Measurements from ENCODE around the gene XRN1.

DNA sequence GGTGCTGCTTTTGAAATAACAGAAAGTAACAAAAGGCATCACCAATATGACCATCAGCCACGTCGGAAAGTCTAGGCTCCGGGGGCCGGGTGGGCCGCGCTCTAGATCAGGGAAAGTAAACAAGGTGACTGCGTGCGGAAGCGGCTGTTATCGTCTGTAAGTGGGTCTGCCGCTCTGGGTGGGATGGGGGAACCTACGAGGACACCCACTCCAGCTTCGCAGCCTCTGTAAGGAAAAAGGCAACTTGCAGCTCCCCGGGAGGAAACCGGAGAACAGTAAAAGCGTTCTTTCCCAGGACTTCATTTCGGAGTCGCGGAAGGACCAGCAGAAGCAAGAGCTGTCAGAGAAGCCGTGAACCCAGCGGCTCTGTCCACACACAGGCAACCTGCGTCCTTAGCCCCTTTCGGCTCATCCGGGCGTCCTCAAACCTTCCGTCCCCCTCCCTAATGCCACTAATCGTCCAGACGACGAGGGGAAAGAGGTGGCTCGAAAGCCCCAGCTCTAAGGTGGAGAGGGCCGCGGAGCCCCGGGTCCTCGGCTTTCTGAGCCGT lies 461 bp downstream of the XRN1 start:
- TF ChIP-seq, protein P1, sequence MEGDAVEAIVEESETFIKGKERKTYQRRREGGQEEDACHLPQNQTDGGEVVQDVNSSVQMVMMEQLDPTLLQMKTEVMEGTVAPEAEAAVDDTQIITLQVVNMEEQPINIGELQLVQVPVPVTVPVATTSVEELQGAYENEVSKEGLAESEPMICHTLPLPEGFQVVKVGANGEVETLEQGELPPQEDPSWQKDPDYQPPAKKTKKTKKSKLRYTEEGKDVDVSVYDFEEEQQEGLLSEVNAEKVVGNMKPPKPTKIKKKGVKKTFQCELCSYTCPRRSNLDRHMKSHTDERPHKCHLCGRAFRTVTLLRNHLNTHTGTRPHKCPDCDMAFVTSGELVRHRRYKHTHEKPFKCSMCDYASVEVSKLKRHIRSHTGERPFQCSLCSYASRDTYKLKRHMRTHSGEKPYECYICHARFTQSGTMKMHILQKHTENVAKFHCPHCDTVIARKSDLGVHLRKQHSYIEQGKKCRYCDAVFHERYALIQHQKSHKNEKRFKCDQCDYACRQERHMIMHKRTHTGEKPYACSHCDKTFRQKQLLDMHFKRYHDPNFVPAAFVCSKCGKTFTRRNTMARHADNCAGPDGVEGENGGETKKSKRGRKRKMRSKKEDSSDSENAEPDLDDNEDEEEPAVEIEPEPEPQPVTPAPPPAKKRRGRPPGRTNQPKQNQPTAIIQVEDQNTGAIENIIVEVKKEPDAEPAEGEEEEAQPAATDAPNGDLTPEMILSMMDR (IDR thresholded peaks at IDR 0.05; ENCODE audit: insufficient read depth, low read length, poor library complexity, severe bottlenecking): no peak
- TF ChIP-seq EZH2phosphoT487 (conservative IDR thresholded peaks at IDR 0.05; ENCODE audit: low read length): no peak

All from SU-DHL-6 (cell line).